HG03439 (cell line): ENCODE data around the gene CSTF1.
"Not testable (repeated sequence)": the region's sequence is repeated elsewhere in the genome, so short reads cannot be mapped to it uniquely, and the experiment has no call there.

Experiments
- ATAC-seq: cut with Tn5 transposase; IDR thresholded peaks from one replicate; pipeline ENCODE4 v1.9.1; 2021; ENCODE audit warnings: mild to moderate bottlenecking, moderate library complexity; ENCODE audit not compliant: unreplicated experiment

CSTF1 gene

GRCh38 chr20:56368351-56369134 lies 23.9 kb upstream of the CSTF1 start:
- ATAC-seq = no peak

DNA sequence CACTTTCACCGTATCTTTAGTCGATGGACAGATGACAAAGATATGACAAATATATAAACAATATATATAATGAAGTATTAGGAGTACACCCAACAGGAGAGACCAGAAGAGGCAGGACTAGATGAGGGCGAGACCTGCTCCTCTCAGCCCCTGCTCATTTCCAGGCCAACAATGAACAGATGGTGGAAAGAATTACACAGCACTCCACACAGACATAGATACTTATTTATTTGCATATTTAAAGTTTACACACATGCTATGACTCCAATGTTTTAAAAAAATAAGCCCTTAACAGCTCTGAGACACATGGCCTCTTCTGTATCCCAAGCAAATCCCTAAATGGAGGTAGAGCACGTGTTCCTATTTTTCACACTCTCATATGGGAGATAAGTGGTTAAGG lies 23.3 kb upstream of the CSTF1 start:
- ATAC-seq = no peak

- no peak for ATAC-seq
Measured at GRCh38 chr20:56371977-56372376, 20.5 kb upstream of the CSTF1 start.

DNA sequence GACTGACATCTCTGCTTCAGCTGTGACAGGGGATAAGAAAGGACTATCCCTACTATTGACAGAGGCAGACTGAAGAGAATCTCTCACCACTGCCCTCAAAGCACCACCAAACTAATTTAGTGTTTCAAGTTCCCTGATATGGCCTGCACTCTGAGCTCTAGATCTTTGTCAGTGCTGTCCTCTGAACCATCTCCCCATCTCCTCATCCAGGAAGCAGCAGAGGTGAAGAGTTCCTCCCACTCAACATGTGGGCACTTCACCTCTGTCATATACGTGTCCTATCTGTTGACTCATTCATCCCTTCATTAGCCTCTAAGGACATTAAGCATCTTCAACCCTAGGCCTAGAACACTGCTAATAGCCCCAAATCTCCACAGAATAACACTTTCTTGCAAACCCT lies 19.6 kb upstream of the CSTF1 start:
- no peak for ATAC-seq

- ATAC-seq = no peak
Measured at GRCh38 chr20:56373942-56374341, 18.5 kb upstream of the CSTF1 start.

GRCh38 chr20:56376331-56376730 lies 16.1 kb upstream of the CSTF1 start:
- no peak for ATAC-seq

DNA sequence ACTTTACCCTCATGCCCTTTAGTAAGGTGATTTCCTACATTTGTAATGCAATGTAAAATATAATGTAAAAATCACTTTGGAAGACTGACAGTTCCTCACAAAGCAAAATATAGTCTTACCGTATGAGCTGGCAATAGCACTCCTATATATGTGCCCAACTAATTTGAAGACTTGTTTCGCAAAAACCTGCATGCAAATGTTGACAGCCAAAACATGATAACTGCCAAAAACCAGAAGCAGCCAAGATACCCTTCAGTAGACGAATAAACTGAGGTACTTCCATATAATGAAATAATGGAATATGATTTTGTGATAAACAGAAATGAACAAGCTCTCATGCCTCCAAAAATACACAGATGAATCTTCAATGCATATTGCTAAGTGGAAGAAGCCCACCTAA lies 14.1 kb upstream of the CSTF1 start:
- ATAC-seq = no peak

DNA sequence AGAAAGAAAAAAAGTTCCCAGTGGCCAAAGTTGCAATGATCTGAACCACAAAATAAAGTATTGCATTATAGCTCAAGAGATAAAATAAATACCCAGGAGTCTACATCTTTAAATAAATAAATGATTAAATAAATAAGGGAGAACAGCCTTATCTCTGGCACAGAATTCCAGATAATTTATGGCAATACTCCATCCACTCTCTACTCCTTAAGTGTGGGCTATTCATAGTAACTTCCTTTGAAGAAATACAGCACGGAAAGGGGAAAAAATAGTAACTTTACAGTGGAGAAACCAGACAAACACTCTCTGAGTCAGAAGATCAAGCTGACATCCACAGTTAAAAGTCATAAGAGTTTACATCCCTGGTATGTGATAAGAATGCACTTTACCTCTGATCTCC lies 12.1 kb upstream of the CSTF1 start:
- no peak for ATAC-seq

- no peak for ATAC-seq
Measured at GRCh38 chr20:56381501-56381900, 10.9 kb upstream of the CSTF1 start.

GRCh38 chr20:56382696-56383095 lies 9.7 kb upstream of the CSTF1 start:
- ATAC-seq = no peak

GRCh38 chr20:56383334-56383733 lies 9.1 kb upstream of the CSTF1 start:
- ATAC-seq = no peak

DNA sequence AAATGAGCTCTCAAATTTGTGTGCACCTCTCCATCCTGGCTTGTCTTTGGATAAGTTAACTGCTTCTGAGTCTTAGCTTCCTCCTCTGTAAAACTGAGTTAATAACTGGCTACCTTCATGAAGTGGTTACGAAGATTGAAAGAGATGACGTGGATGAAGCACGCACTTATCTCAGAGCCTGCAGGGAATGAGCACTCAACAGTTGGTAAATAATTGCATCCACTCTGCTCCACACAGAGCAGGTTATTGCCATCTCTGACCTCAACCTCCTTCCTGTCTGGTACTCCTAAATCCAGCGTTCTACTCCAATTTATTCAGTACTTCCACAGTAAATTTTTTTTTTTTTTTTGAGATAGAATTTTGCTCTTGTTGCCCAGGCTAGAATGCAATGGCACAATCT lies 7.3 kb upstream of the CSTF1 start:
- ATAC-seq = no peak

DNA sequence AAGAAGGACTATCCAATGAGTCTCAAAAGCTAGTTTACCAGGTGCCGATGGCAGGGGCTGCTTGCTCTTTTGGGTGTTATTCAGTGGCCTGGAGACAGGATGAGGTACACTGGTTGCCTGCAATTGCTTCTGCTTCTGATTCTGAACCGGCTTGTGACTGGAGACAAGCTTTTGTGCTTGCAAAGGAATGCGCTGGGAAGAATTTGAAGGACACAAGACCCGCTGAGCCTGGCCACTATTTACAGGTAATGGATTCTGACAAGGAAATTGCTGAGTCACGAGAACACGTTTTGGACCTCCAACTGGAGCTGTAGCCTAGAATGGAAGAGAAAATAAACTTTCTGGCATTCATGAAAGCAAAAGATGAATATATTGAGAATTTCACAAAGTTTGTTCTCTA lies 6.2 kb upstream of the CSTF1 start:
- no peak for ATAC-seq

- ATAC-seq = no peak
Measured at GRCh38 chr20:56388882-56389281, 3.6 kb upstream of the CSTF1 start.

GRCh38 chr20:56389807-56390206 lies 2.6 kb upstream of the CSTF1 start:
- ATAC-seq = no peak

DNA sequence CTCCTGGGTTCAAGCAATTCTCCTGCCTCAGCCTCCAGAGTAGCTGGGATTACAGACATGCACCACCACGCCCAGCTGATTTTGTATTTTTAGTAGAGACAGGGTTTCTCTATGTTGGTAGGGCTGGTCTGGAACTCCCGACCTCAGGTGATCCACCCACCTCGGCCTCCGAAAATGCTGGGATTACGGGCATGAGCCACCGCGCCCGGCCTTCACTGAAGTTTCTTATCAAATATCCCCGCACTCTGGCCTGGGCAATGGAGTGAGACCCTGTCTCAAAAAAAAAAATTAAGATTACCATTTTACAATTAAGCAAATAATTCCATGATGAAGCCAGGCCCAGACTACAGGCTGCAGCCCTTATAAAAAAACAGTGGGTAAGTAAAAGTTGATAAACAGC lies 2.0 kb upstream of the CSTF1 start:
- not testable (repeated sequence) for ATAC-seq

DNA sequence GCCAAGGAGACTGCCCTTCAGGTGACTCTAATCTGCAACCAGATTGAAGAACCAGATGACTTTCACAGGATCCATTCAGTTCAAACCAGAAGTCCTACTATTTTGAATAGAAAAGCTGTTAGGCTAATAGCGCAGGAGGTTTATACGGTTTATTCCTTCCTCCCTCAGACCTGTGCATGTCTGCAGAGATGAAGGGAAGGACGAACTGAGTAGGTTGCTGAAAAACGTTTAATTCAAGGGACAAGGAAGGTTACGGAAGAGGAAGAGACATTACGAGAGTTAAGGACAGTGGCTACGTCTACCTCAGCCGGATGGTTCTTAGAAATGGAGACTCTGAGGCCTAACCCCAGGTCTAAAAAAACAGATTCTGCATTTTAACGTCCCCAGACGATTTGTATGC lies 1.4 kb upstream of the CSTF1 start:
- no peak for ATAC-seq

DNA sequence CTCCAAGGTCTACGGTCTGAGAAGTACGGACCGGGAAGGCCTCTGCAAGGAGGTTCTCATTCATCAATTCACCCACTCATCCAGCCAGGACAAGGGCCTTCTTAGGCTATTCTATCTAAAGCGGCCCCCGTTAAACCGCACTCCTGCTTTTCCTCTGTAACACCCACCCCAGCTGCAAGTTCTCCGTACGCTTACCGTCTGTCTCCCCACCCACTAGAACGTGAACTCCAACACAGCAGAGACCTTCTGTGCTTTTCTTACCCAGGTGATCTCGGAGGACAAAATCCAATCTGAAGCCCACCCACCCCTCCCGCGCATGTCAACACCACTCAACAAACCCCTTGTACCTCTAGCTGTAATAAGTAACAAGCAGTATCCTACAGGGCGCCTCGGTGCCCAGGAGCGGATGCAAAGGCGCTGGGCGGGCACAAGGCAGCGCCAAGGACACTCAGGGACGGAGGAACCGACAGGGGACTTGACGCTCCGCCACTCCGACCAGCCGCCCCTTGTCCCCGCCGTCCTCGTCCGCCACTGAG lies 781 bp upstream of the CSTF1 start:
- peak; percentile 36 for ATAC-seq

DNA sequence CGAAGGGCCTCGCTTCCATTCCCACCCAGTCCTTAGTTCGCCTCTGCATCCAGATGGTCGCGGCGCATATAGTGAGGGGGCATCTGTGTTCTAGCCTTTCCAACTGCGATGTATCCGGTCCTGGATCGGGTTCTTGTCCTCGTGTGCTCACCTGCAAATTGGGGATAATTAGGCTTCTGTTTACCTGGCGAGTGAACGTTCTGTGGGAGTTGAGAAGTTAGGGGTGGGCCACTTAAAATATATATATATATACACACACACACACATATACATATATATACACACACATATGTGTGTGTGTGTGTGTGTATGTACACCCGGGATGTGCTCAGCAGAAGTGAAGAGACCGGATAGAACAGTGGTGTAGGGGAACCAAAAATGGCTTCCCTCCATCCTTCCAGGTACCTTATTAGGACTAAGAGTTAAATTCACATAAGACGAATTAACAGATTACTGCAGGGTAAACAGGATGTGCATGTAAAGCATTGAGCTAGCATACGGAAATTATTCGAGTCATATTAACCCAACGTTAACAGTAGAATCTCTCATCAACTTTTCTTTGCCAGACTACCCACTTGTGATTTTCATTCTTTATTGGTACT lies 537 bp downstream of the CSTF1 start:
- ATAC-seq = no peak

GRCh38 chr20:56393653-56394052 lies 1.2 kb downstream of the CSTF1 start:
- no peak for ATAC-seq

- ATAC-seq = no peak
Measured at GRCh38 chr20:56395166-56395565, 2.7 kb downstream of the CSTF1 start.

DNA sequence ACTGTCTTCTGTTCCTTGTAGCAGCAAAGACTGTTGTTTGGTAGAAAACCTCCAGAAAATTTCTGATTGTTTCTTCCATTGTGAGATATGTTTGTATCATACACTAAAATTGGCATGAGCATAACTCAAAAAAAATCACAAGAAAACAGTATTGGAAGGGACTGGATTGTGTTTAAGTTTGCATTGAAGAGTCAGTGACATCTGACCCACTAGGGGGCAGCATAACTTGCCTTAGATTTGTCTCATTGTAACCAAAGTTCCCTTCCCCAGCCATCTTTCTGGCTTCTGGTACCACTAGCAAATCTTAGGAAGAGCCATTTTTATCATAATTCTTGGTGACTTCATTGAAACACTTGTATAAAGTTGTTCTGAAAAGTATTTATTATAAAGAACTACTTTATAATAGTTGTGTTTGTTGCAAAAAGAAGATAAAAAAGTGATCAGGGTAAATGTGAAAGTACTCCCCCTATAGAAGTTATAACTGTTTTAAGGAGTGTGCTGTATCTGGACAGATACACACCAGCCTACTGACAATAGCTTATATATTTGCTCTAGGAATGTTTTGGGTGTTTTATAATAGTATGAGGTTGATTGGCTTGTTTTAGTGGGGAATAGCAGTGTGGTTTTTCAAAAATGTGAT lies 7.7 kb downstream of the CSTF1 start:
- no peak for ATAC-seq
